Inflammatory macrophage treated with lipopolysaccharide for 1 hour (primary cell): ENCODE results near the gene NPAS3.

ENCODE experiments used
- DNase-seq, 2 donors: peaks; one replicate each; pipeline ENCODE4 v3.0.0-alpha.2; 2020 to 2022

The NPAS3 gene

DNA sequence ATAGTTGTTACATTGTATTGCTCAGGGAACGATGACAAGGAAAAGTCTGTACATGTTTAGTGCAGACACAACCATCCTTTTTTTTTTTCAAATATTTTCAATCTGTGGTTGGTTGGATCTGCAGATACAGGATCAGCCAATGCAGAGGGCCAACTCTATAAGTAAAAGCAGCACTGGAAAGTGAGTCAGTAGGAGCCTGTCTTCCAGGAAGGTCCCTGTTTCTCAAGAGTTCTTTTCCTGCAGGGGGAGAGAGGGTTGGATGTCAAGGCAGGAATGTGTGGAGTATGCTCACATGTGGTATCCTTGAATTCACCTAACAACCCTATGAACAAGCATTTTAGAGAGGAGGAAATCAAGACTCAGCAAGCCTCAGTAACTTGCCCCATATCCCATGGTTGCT, 409.1 kb downstream of the NPAS3 start:
- DNase-seq, result no peak

DNA sequence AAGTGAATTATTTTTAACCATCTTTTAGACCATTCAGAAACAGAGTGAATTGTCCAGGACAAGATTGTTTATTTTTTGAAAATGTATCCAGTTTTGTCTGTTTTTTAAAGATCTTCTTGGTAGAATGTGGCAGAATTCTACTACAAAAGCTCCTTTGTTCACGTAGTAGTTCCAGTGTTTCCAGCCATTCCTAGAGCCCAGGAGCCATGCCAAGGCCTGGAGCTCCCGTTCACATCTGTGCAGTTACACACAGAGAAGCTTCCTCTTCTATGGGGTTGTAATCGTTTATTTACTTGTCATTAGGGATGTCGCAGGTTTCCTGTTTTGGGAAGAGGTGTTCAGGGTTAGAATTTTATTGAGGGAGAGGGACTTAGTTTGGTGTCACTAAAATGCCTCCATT, 409.8 kb downstream of the NPAS3 start:
- DNase-seq, result no peak

DNA sequence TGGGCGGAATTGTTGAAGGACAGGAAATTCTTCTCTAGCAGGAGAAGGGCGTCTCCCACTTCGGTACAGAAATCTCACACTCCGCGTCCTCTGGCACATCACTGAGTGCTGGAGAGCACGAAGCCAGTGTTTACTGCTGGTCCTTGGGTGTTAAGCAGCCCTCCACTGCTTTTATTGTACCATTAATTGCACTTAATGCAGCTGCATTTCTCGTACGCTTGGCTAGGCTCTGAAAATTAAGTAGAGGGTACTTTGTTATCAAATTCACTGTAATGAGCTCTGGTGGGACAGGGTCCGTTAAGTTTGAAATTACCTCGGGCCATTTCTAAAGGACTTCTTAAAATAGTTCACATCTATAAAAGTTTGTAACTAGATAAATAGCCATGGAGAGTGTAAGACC, 411.2 kb downstream of the NPAS3 start:
- no peak for DNase-seq

DNA sequence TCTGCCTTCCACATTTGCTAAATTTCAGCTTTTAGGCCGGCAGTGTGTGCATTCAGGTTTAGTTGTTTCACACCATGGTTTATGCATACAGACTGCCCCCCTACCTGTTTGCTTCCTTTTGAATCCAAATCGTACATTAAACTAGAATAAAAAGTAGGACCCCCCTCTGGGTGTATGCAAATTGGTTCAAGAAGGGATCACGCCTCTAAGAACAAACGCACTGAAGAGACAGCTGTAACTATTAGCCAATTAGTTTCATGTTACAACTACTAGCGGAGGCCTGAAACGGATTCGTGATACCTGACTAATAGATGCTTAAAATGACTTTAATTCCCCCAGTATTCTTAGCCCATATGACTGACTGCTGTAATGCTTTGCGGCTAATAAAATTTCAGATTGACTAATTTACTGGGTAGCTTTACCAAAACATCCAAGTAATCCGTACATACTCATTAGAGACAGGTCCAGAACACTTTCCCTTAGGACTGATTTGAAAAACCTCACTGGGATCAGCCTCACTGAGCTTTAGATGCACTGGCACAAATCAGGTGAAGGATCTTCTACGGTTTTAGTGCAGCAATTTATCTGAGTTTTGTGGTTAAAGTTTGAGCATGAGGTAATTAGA, 411.8 kb downstream of the NPAS3 start:
- DNase-seq, result no peak

DNA sequence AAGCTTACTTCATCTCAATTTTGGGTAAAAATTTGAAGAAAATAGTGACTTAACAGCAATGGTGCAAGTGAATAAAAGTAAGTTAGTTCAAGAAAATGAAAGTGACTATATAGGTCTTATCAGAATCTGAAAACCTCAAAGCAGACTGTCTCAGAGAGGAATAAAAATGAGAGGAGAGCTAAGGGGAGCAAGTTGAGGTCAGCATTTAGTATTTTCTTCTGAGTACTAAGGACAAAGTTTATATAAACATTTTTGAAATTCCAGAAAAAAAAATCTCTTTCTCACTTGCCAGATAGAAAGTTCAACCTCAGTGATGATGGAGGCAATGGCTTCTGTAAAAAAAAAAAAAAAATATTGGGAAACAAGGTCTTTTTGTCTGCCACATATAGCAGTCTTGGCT, 414.1 kb downstream of the NPAS3 start:
- no peak for DNase-seq

DNA sequence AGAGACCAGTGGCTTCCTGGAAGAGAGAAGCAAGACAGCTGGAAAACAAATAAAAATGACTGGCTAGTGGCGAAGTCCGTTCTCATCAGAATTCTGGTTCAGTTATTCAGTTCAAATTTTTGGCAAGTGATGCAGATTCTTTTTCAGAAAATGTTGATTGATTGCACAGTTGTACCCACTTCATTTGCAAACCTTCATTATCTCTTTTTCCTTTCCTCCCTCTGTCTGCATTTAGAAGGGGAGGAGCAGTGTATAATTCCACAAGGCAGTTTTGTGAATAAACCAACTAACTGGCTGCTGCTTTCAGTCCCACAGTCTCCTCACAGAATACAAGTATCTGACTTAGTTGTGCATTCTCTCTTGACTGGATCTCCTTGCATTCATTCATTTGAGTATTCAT, 417.5 kb downstream of the NPAS3 start:
- DNase-seq, result no peak

DNA sequence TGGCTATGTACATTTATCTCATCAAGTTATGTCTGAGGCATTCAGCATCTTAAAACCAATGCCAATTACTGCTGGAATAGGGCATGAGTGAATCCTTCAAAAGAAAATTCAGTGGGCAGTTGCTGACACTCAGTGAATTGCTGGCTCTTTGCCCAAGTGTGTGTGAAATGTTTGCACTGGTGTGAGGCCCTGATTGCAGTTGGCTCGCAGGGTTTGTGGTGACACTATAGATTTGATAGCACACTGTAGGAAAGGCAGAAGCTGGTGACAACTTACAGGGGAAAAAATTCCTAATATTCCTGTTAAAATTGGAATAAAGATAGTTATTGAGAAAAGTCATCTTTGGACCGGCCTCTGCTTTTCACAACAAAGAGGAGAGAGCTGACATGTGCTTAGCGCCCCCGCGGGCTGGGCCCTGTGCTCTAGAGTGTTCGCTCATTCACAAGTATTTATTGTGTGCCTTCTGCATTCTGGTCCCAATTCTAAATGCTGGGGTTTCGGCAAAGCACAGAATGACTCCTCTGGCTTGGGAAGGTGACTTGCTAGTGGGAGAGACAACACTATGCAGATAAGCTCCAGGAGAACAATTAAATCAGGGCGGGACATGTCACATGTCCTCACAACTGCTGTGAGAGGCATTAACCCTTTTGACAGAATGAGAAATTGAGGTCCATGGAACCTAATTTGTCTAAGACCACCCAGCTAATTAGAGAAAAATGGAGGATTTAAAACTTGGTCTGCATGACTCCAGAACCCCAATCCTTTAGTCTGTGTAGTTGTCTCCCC, 418.7 kb downstream of the NPAS3 start:
- no peak for DNase-seq

DNA sequence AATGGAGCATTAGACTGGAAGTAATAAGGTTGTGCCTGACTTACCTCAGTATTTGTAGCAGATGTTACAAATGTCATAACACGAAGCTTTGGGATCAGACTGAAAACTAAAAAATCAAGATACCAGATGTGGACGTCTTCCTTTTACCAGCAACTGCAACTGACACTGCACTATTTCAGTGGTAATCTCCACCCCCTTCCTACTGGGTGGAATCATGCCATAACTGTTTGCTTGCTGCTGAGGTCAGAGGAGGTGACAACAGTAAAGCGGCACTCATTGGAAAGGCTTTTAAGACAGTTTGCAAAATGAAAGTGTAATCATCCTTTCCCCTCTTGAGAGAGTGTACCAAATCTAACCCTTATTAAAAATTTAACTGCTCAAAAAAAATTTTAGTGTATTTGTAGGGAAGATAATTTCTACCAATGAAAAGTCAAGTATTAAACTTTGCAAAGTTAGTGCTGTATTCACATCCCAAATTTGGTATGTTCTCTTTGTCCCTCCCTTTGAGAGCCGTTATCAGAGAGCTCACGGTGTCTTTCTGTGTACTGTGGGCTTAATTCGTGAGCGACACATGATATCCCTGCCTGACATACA, 420.7 kb downstream of the NPAS3 start:
- DNase-seq, result no peak

DNA sequence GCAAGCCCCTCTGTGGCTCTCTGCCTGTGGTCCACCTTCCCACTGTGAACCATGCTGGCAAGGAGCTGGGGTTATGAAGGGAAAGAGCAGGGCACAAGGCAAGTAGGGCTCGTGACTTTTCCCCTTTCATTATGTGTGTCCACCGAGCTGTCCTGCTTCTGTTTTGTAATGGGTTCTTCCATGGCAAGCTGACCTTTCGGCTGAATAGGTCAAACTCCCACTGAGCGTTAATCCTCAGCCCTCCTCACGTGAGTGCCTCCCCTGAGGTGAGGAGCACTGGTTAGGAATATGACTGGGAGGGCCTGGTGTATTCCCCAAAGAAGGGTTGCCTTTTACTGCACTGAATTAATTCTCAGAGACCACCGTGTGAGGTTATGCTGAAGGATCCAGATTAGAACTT, 424.3 kb downstream of the NPAS3 start:
- no peak for DNase-seq

DNA sequence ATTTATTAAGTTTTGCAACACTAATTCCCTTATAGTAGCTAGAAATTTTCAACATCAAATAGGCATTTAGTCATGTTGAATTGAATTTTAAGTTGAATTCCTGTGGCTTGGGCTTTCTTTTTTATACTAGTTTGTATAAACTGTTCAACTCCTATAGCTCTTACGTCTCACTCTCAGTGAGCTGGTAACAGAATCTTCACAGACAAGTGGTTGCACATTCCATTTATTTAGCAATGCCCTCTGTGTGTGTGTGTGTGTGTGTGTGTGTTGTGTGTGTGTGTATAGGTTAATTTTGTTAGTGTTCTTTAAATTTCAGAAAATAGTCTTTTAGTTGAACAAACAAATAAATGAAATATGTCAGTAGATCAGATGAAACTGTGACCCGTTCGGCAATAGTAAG, 425.0 kb downstream of the NPAS3 start:
- no peak for DNase-seq

DNA sequence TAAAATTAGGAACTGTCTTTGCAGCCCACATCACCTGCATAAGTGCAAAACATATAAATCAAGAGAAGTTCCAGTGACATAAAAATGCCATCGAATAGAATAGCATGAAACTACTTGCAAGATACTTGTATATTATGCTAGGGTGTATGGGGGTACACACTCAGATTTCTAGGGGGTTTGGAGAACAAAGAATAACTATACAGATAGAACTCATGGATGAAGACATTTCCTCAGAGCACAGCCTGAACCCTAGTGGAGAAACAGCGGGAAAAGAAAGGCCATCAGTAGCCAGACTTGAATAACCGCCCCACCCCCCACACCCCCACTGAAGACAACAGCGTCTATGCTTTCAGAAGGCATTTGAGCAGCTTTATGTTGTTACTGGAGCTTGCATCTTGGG, 425.8 kb downstream of the NPAS3 start:
- no peak for DNase-seq

DNA sequence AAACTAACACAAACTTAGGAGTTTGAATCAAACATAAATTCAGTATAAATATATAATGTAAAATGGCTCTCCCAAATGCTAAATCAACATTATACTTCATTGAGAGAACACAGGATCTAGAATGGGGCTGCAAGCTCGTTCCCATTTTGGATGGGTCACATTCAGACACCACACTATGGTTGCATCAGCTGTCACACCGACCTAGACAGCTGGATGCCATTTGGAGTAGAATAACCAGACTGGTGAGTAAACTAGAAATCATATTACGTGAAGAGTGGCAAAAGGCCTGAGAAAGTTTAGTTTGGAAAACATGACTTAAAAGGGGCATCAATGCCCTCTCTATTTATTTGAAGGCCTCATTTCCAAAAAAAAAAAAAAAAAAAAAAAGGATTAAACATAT, 430.4 kb downstream of the NPAS3 start:
- no peak for DNase-seq

DNA sequence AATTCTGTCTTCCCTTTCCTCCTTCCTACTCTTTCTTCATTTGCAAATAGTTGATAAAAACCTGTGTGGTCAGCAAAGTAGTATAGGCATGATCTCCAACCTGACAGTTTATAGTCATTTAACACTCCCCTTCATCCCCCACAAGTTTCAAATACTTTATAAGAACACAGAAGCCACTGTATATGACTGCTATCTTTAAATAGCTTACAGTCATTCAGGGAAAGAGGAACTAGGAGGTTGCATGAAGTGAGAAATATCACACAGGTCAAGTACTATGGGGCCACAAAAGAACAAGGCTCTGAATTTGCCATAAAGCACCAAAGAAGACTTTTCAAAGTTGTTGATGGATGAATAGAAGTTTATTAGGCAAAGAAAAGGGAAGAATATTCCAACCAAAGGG, 431.3 kb downstream of the NPAS3 start:
- DNase-seq, result peak in 1 of 2 donors; percentile 1

DNA sequence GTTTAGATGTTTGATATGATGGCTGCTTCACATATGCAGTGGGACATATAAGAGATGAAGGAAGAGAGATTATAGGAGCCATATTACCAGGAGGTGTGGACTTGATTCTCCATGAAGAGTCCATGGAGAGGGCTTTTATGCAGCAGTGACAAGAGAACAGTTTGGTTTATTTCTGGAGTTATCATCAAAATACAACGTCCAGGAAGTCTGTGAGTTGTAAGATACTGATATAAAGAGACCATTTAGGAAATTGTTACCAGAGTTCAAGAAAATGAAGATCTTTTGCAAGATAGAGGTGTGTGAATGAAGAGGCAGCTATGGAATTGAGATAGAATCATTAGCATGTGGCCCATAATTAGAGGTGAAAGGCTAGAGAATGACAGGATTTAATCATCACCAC, 431.7 kb downstream of the NPAS3 start:
- no peak for DNase-seq

DNA sequence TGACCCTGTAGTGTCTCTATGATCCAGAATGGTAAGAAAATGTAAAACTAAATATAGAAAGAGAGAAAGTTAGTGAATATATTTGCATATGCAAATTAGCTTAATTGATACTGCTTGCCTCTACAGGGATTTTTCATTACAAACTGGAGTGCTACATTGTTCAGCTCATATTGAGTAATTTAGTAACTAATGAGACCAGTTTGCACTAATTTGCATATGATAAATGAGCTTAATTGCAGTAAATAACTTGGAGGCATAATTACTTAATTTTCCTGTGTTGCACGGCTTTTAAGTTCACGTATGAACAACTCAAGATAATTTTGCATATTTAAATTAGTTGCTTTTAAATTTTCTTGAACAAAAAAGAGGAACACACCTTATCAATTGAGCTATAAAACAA, 436.5 kb downstream of the NPAS3 start:
- DNase-seq, result no peak

DNA sequence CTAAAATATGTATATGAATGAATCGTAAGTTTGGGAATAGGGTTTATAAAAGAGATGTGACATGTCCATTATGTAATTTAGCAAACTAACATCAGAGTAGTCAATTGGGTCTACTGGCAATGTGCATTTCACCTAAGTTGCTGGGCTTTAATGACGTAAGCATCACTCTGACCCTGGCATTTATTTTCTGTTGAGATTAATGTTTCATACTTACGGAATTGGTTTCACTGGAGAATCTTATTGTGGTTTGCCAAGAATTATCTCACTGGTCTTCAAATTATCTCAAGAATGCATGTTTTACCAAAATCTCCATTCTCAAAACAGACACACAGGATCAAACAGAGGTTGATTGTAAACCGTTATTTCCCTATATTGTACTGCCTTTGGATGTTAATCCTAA, 437.1 kb downstream of the NPAS3 start:
- DNase-seq, result no peak

DNA sequence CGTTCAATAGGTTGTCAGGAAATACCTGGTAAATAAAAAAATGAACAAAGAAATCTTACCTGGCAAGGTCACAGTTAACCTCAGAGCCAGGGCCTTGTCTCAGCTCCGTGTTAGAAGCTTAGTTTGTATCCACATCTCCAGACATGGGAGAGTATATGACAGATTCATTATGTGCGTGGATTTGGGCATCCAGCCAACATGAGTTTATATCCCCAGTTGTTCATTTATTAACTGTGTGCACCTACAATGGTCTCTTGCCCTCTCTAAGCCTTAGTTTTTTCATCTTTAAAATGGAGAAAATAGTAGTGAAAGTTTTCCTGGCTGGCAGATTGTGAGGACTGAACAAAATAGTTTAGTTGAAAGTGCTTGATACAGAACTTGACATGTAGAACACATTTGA, 437.8 kb downstream of the NPAS3 start:
- DNase-seq, result no peak

DNA sequence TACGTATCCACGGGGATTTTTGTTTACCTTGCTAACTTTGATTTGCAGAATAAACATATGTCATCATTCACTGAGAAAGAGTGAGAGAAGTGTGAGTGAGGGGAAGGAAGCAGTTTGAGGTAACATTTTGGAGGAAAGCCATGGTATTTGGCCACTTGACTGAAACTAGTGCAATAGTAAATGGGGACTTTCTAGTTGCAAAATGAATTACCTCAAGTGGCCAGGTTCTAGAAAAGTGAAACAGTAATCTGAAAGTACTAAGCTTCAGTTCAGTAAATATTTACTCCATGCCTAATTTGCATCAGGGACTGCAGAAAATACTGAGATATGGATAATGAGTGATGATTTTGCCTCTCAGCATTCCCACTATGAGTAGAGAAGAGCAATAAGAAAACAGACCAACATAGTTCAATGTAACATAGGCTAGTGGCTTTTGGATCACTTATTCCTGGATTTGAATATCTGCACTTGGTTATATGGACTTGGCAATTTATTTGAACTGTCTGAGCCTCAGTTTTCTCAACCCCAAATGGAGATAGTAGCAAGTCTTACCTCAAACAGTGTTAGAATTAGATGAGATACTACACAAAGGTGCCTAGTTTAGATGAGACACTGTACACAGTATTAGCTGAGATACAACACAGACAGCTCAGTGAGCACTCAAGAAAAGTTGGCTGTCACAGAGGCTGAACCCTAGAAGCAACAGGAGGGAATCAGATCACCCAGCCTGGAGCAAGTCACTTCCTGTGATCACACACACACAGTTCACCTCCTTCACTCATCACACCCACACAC, 439.1 kb downstream of the NPAS3 start:
- no peak for DNase-seq

DNA sequence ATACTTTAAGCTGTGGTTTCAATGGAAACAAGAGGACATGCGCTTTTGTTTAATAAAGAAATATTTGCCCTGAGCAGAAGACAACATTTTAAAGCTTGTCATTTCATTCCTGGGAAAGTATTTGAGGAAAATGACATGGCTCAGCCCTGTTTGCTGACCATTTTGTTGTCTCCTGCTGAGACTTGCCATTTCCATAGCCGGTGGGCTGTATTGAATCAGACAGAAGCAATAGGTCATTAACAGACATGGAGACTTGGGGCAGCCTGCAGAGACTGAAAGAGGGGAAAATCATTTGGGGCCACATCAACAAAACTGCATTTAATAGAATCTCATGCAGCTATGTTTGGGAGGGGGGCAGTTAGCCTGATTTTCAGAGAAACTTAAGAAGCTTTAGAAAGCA, 443.0 kb downstream of the NPAS3 start:
- no peak for DNase-seq

DNA sequence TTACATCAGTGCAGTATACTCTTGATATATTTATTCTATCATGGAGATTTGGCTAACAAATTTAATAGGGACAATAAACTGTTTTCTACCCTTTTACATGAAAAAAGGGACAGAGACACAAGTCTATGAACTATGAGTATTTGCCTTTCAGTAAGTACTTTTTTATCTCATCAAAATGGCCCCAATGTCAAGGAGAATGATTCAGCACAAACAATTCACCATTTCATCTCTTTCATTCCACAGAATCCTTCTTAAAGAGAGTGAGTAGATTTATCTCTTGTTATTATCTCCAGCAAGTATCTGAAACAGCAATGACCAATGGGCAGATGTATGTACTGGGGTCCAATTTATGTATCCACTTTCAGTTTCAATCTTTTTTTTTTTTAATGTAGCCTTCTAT, 447.5 kb downstream of the NPAS3 start:
- DNase-seq, result no peak

DNA sequence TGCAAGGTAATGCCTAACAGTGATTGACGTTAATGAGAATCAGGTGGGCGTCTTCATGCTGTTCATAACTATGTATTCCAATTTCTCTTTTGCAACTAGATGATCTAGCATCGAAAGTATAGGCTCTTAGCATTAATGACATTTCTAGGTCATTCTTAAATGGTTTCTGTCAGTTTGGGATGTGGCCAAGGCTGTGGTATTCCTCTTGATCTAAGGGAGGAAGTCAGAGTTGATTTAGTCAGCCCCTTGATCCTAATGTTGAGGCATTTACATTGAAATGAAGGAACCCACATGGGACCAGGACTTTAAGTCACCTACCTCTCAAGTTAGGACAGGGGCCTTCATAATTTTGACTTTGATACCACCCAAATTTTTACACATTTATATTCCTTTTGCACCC, 448.1 kb downstream of the NPAS3 start:
- no peak for DNase-seq

DNA sequence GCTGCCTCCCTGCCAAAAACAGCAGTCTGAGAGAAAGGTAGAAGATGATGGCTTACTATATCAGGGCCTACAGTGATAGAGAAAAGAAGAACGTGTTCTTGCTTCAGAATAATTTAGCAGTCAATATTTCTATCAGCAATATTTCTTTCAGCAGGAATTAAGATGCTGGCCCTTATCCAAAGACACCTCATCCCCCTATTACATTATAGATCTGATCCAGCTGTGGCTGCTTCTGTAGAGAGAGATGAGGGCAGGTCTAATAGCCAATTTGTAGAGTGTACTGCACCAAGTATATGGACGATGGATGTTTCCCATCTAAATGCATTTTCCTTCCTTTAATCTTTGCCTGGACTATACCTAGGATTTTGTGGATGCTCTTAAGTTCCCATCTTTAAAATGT, 451.7 kb downstream of the NPAS3 start:
- DNase-seq, result no peak

DNA sequence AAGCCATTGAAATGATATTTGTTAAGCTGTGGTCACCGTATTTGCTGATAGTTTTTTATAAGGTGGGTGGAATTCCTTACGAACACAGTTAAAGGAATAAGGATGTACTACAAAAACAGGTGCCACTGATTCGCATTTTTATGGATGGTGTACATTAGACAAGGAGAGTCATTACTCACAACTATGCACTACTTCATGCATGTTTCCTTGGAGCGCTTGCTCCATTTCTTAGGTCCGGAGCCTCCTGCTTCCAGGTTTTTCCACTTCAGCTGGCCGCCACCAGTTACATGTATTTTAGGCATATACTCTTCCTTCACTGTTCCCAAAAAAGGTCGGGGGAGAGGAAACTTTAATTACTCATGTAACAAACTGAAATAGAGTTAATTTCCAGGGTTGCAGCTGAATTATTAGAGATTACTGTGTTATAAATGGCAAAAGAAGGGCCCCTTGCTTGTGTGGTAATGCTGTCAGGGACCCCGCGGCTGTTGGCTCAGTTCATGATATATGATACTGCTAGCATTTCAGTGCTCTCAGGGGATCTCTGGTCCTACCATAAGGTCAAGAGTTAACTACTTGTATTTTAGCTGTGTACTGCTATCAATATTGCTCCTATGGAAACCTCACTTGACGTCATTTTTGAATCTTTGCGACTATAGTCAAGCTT, 454.7 kb downstream of the NPAS3 start:
- DNase-seq, result no peak
